ENCODE results near the gene P3H2.

GRCh38 chr3:190073264-190074008, 47.3 kb downstream of the P3H2 start:
- TF ChIP-seq POLR2A (IDR thresholded peaks at IDR 0.05) (no peak), CTCF (IDR thresholded peaks at IDR 0.05) (no peak), EP300 (IDR thresholded peaks at IDR 0.05) (no peak), POLR2AphosphoS5 (IDR thresholded peaks at IDR 0.05) (no peak)

All from suprapubic skin (tissue), 4 donors.